ENCODE data around the gene IL17B. TPM values are rescaled to one million over a fixed set of nuclear protein-coding genes. Genes with fewer than 3 reads are reported as not detected.

The IL17B gene
- total and polyA plus RNA-seq, 2 experiments from 2014 or later: not detected

- no peaks in the 10 kb centered on the region for H3K27me3 ChIP-seq (ENCODE audit: insufficient read depth)
- peaks cover 35% of the 10 kb centered on the region for H3K4me1 ChIP-seq (ENCODE audit: insufficient read depth)
- H3K4me3 ChIP-seq: no peak overlapping the region
- ATAC-seq (no peak), DNase-seq (ENCODE audit: low spot score) (no peak)
- no peaks in the 10 kb centered on the region for H3K36me3 ChIP-seq (ENCODE audit: insufficient read depth)
- TF ChIP-seq STAT1 (IDR thresholded peaks at IDR 0.05; ENCODE audit: unreplicated experiment): no peak
- H2AFZ ChIP-seq: no peak overlapping the region
- no peaks in the 10 kb centered on the region for H3K79me2 ChIP-seq (replicated peaks; ENCODE audit: insufficient read depth)
- H3K9me2 ChIP-seq (ENCODE audit: insufficient read depth): no peaks in the 10 kb centered on the region
- Mint-ChIP-seq H3K36me3 (ENCODE audit: low read depth) (no peaks in the 10 kb centered on the region), H3K4me1 (peaks cover 59% of the 10 kb centered on the region), H3K27ac (no peak overlapping the region), H3K4me3 (no peak overlapping the region), H3K9me3 (no peaks in the 10 kb centered on the region), H3K27me3 (ENCODE audit: insufficient read depth, low read depth, poor library complexity) (peaks cover 20% of the 10 kb centered on the region)
- H3K4me2 ChIP-seq: no peak overlapping the region
- no peak overlapping the region for H3K27ac ChIP-seq (ENCODE audit: low read depth)
- 0 out of 2 replicates have a peak, but pooled peaks cover 3% of the 10 kb centered on the region for H3F3A ChIP-seq (replicated peaks; ENCODE audit: low read depth)
- no peaks in the 10 kb centered on the region for H4K20me1 ChIP-seq (replicated peaks; ENCODE audit: insufficient read depth)
Measured at GRCh38 chr5:149421372-149421685, 42.2 kb upstream of the IL17B start.

GRCh38 chr5:149420545-149421371 is 41.7 kb upstream of the IL17B start:
- no peaks in the 10 kb centered on the region for H3K9me2 ChIP-seq (ENCODE audit: insufficient read depth)
- Mint-ChIP-seq H3K4me1 (peaks cover 59% of the 10 kb centered on the region), H3K27ac (peak overlapping the region; percentile 48; the same call in 1 of the 2 replicates), H3K9me3 (no peaks in the 10 kb centered on the region), H3K4me3 (no peak overlapping the region), H3K36me3 (ENCODE audit: low read depth) (no peaks in the 10 kb centered on the region), H3K27me3 (ENCODE audit: insufficient read depth, low read depth, poor library complexity) (peaks cover 20% of the 10 kb centered on the region)
- DNase-seq (ENCODE audit: low spot score) (no peak), ATAC-seq (no peak)
- no peaks in the 10 kb centered on the region for H3K79me2 ChIP-seq (replicated peaks; ENCODE audit: insufficient read depth)
- H3K4me3 ChIP-seq: no peak overlapping the region
- peaks cover 35% of the 10 kb centered on the region for H3K4me1 ChIP-seq (ENCODE audit: insufficient read depth)
- H3K27ac ChIP-seq (ENCODE audit: low read depth): no peak overlapping the region
- H3K36me3 ChIP-seq (ENCODE audit: insufficient read depth): no peaks in the 10 kb centered on the region
- H2AFZ ChIP-seq: peak overlapping the region; percentile 28; the same call in 1 of the 2 replicates
- H3K4me2 ChIP-seq: no peak overlapping the region
- no peaks in the 10 kb centered on the region for H3K27me3 ChIP-seq (ENCODE audit: insufficient read depth)
- no peaks in the 10 kb centered on the region for H4K20me1 ChIP-seq (replicated peaks; ENCODE audit: insufficient read depth)
- H3F3A ChIP-seq (replicated peaks; ENCODE audit: low read depth): 0 out of 2 replicates have a peak, but pooled peaks cover 3% of the 10 kb centered on the region
- no peak for TF ChIP-seq EZH2phosphoT487 (IDR thresholded peaks at IDR 0.05; ENCODE audit: unreplicated experiment)
- no peak for TF ChIP-seq POLR2AphosphoS5 (IDR thresholded peaks at IDR 0.05; ENCODE audit: low read depth)
- no peak for TF ChIP-seq CTCF (conservative IDR thresholded peaks at IDR 0.05; ENCODE audit: low read depth in 2 of 2)
- TF ChIP-seq STAT1 (IDR thresholded peaks at IDR 0.05; ENCODE audit: unreplicated experiment): no peak
- no peak for TF ChIP-seq EZH2 (IDR thresholded peaks at IDR 0.05; ENCODE audit: low read depth, unreplicated experiment)
- no peak for TF ChIP-seq ETS1 (IDR thresholded peaks at IDR 0.05)
- TF ChIP-seq ZNF114 (CRISPR knock-in tag; IDR thresholded peaks at IDR 0.05): no peak
- no peak for TF ChIP-seq ZNF462 (CRISPR knock-in tag; IDR thresholded peaks at IDR 0.05)

Data from GM23338 (cell line).